Measurements from ENCODE around the gene FOXP2.

GRCh38 chr7:114439581-114439980 lies 25.0 kb downstream of the FOXP2 start:
- TF ChIP-seq CTCF (conservative IDR thresholded peaks at IDR 0.05; ENCODE audit: low read length) (no peak), EZH2phosphoT487 (IDR thresholded peaks at IDR 0.05; ENCODE audit: borderline replicate concordance) (no peak)

Data from Loucy (cell line).